NCI-H2081 (cell line): ENCODE data around the gene TRIM23.
"Not testable (repeated sequence)": the region's sequence is repeated elsewhere in the genome, so short reads cannot be mapped to it uniquely, and the experiment has no call there.

Experiments
- DNase-seq, 2 experiments: peaks; one replicate each; lab custom pipeline; 2025; lab: John Stamatoyannopoulos, UW

Gene TRIM23

DNA sequence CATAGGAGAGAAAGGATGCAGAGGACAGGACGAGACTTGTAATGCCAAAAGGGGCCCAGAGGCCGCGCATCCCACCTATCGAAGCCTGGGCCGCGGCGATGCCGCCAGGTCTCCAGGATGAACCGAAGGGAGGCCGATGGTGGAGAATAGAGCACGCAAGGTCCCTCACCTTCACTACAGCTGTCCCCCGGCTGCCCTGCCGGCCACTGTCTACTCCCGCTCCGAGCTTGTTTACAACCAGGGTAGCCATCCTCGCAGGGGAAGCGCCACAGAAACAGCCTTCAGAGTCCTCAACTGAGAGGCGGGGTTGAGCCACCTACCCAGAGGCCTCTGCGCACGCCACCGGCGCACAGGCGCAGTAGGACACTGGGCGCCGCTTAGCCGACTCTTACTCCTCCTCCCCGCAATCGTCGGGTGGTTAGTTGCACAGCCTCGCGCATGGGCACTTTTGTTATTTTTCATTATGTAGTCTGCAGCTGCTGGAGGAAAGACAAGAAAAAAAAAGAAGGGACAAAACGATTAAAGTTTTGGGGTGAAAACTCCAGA is at the start of gene TRIM23:
TSS of gene TRIM23 (minus strand) at position 309 of the 546 bp plus-strand sequence. CDS start at position 250, 59 bp downstream.
- DNase-seq: peak; percentile 82 to 89

DNA sequence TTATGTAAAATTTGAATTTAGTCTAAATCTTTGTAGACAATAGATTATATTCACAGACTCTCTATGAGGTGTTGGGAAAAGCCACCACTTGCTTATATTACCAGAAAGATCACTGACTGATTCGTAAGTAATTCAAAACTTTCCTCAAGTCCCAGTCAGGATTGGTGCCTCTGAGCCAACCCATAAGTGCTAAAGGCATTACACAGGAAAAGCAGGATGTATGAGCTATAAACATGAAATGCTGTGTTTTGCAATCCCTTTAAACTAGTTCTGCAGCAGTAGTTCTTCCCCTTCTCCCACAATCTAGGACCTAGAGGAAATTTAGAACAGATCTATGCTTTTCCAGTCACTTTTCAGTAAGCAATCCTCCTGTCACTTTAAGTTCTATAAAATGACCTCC is 48.7 kb upstream of the TRIM23 start:
- DNase-seq: no peak

DNA sequence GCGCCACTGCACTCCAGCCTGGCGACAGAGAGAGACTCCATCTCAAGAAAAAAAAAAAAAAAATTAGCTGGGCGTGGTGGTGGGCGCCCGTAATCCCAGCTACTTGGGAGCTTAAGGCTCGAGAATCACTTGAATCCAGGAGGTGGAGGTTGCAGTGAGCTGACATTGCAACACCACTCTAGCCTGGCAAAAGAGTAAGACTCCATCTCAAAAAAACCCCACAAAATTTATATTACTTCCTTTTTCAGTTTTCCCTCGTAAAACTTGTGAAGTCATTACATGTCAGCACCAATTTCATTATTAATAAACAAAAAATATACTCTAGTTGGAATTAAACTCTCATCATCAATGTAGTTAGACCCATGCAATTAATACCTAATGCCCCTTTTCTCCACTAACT is 44.6 kb upstream of the TRIM23 start:
- DNase-seq: no peak

DNA sequence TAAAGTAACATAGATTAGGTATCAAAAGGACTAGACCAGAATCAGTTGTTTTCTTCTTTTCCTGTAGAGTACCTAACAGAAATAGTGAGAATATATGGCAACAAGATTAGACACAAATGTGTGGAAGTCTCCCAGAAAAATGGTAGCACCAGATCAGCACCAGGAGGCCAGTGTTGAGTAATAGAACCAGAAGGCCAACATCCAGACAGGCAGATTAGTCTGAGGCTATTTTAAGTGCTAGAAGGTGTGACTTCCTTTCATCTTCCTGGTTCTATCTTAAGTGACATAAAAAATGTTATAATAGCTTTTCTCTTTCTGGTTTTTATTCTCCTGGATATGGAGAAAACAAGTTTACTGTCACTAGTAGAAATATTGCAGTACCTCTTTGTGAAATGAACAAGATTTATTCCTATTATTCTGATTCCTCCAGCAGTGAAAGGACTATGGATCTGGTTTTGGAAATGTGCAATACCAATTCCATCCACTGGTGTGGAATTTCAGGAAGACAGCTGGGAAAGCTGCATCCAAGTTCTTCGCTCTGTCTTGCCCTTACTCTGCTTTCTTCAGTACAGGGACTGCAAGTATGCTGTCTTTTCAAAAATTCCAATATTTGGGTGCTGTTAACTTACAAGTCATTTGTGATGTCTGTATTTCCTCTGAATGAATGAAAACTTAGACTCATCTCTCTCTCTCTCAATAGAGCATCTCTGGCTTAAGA is 39.8 kb upstream of the TRIM23 start:
- DNase-seq: no peak

DNA sequence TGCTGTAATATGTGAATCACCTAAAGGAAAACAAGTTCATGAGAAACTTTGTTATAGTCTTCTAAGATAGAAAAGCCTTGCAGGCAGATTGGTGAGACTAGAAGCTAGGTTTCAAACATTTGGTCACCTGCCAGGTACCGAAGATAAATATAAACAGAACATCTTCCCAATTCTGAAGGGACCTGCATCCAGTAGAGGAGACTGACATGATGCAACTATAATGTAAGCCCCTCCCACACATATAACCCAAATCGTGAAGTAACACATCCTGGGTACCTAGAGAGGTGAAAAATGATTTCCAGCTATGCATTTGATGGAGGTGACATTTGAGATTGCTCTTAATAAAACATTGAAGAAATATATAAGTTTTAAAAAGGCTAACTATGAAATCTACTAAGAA is 30.6 kb upstream of the TRIM23 start:
- no peak for DNase-seq

DNA sequence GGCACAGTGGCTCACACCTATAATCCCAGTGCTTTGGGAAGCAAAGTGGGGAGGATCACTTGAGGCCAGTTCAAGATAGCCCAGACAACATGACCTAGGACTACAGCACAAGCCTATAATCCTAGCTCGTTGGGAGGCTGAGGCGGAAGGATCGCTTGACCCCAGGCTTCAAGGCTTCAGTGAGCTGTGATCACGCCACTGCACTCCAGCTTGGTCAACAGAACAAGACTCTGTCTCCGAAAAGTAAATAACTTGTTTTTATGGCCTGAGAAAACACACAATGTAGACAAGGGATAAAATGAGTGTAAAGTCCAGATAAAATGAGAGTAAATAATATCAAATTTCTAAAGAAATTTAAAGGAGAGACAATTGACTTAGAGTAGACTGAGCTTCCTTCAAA is 27.0 kb upstream of the TRIM23 start:
- no peak for DNase-seq

DNA sequence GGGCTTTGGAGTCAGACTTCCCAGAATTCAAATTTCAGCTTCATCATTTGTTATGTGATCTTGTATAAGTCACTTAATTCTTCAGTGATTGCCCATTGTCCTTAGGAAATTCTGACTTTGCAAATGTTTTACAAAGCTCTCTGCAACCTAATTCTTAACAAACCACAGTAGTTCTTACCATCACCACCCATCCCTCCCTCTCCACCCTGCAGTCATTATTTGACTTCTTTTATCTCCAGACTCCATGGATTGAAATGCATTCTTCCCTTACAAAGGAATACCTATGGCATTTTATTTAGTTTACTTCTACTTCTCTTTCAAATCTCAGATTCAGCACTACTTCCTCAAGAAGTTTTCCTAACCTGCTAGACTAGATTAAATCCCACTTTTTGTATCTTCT is 23.8 kb upstream of the TRIM23 start:
- no peak for DNase-seq

DNA sequence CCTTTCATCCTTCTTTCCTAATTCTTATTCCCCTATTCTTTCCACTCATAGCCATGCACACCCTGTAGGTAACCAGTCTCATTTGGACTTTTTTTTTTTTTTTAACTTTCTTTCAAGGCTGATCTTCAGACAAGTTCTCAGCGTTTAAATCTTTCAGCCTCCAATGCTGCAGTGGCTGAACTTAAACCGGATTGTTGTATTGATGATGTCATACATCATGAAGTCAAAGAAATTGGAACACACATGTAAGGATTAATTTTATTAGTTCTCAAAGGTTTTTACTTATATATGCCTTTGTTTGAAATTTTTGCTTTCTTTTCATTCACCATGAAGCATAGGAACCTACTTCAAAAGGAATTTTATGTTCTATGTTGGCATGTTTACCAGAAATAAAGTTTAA is 22.8 kb upstream of the TRIM23 start:
- DNase-seq: no peak

DNA sequence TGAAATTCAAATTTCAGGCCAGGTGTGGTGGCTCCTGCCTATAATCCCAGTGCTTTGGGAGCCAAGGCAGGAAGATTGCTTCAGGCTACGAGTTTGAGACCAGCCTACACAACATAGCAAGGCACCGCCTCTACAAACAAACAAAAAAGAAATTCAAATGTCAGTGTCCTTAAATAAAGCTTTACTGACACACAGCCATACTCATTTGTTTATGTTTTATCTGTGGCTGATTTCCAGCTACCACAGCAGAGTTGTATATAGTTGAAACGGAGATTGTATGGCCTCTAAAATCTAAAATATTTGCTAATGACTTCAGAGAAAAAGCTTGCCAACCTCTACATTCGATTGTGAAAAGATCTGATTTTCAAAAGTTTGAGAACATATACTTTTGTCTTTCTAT is 16.1 kb upstream of the TRIM23 start:
- no peak for DNase-seq

DNA sequence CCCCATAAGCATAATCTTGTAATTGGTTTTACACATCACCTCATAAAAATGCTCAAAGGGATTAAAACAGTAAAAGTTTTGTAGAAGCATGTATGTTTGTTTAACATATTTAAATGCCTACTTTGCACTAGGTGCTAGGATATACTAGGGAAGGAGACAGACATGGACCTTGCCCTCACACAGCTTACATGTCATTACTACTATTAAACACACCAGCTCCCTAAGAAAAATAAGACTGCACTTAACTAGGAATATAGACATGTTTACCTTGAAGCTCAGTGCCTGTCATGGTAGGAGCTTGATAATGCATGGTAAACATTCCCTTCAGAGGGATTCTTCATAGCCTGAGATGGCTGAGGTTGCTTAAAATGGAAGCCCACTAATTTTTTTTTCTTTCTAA is 6.8 kb upstream of the TRIM23 start:
- no peak for DNase-seq

DNA sequence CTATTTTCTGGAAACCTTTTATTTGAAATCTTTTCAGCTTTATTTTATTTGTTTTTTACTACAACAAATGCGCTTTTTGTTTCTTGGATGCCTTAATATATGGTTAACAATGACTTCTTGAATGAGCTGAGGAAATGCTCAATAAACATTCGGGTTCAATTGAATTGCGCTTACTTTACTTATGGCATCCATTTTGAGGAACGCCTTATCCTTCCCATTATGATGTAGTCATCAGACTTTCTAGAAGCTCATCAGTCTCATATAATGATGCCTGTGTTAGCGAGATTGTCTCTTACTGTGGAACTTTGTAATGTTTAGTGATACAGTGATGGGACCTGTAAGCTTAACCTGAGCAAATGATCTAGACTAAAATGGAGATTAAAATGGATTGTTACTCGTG is 1.6 kb upstream of the TRIM23 start:
- no peak for DNase-seq

DNA sequence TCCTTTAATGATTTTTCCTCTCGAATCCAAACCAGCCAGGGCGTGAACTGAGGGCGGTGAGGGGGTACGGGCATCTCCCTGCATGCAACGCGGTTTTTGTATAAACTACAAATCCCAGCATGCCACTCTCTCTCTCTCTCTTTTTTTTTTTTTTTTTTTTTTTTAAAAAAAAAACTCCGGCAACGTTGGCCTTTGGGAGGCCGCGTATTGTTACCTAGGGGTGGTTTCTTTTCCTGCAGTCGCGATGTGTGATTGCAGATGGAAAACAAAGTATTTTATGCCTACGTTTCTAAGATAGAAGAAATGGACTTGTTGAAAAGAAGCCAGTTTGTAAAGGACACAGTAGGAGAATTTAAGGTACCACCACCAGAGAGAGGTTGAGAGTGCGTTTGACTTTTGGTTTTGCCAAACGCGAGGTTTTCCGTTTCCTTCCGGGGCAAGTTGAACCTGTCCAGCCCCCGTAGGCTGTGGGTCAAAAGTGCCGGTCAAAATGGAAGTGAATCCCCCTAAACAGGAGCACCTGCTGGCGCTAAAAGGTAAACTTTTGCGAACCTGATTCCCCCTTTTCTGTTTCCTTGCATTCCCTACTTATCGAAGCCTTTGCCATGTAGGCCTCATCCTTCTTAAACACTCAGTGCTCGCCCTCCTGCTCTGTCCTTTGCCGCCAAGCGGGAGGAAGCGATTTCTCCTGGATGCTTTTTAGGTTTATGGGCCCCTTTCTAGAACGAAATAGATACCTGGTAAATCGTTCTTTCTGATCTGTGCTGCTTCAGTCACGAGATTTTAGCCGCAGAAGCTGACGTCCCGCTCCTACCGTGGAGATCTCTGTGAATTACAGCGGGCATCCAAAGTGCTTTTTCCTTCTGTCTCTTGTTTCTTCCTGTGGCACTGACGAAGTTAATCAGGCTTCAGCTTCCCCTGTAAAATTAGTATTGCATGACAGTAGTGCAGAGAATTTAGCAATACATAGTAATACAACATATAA is 730 bp upstream of the TRIM23 start, which contains the start of the genes SHLD3 and TRAPPC13:
TSS of gene SHLD3 (plus strand) at position 457 of the 985 bp plus-strand sequence. CDS start 4,561 bp downstream, outside the sequence.
TSS of gene TRAPPC13 (plus strand) at position 457 of the 985 bp plus-strand sequence. CDS start at position 491, 34 bp downstream.
- peak; percentile 82 to 86 for DNase-seq

DNA sequence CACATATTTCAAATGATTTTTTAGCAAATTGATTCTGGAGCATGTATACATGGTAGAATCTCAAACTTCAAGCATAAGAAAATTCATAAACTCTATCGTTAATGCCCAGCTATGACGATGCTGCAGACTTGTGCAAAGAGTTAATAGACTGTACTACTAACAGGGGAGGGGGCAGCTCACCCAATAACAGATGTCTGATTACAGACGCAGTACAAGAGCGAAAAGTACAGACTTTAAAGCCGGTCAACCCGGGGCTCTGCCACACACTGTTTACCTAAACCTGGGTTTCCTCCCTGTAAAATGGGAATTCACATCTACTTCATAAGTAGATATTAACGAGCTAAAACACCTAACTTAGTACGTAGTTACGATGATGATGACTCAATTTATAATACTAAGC is 651 bp downstream of the TRIM23 start:
- peak in 1 of 2 experiments; percentile 0 for DNase-seq

DNA sequence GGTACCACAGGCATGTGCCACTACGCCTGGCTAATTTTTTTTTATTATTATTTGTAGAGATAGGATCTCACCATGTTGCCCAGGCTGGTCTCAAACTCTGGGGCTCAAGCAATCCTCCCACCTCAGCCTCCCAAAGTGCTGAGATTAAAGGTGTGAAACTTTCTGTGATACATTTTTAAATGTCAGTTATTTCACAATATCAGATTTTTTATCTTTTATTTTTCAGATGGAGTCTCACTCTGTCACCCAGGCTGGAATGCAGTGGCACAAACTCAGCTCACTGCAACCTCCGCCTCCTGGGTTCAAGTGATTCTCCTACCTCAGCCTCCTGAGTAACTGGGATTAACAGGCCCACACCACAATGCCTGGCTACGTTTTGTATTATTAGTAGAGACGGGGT is 2.2 kb downstream of the TRIM23 start:
- not testable (repeated sequence) for DNase-seq

DNA sequence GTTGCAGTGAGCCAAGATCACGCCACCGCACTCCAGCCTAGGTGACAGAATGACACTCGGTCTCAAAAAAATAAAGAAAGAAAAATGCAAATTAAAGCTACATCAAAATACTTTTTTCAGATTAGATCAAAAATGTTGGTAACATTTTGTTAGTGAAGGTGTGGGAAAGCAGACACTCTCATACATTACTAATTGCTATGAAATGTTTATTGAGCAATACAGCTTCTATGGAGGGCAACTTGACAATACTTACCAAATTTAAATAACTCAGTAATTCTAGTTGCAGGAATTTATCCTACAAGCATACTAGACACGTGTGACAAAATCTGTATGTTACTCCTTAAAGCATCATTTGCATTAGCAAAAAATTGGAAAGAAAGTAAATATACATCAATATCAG is 4.1 kb downstream of the TRIM23 start:
- DNase-seq: no peak

DNA sequence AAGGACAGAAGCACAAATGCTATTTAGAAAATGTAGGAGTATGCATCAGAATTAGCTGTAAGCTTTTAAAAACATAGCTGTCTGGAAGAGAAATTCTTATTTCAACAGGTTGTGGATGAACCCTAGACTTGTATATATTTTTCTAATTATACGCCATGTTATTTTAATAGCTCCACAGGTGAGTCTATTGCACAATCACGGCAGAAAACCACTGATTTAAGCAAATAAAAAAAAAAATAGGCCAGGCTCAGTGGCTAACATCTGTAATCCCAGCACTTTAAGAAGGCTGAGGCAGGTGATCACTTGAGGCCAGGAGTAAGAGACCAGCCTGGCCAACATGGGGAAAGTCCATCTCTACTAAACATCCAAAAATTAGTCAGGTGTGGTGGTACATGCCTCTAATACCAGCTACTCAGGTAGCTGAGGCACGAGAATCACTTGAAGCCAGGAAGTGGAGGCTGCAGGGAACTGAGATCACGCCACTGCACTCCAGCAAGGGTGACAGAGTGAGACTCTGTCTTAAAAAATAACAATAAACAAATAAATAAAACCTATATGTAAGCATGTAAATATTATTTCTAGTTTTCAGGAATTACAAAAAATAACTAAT is 11.7 kb downstream of the TRIM23 start:
- no peak for DNase-seq

DNA sequence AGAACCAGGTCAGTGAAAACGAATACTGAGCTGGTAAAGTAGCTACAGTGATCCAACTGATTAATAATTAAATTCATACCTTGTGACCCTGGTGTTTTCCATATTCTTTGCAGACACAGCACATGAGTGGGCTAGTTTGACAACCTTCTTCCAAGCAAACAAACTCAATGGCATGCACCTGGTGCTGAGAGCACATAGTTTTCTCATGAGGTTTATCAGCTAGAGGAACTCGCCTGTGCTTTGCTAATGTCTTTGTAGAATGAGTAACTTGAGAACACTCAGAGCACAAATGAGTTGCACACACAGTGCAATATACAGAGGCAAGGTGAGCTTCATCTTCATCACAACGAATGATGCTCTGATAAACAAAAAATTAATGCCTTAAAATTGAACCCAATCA is 12.6 kb downstream of the TRIM23 start:
- DNase-seq: peak in 1 of 2 experiments; percentile 31

DNA sequence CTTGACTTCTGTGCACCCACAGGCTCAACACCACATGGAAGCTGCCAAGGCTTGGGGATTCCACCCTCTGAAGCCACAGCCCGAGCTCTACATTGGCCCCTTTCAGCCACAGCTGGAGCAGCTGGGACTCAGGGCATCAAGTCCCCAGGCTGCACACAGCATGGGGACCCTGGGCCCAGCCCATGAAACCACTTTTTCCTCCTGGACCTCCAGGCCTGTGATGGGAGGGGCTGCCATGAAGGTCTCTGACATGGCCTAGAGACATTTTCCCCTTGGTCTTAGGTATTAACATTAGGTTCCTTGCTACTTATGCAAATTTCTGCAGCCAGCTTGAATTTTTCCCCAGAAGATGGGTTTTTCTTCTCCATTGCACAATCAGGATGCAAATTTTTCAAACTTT is 22.4 kb downstream of the TRIM23 start:
- not testable (repeated sequence) for DNase-seq

DNA sequence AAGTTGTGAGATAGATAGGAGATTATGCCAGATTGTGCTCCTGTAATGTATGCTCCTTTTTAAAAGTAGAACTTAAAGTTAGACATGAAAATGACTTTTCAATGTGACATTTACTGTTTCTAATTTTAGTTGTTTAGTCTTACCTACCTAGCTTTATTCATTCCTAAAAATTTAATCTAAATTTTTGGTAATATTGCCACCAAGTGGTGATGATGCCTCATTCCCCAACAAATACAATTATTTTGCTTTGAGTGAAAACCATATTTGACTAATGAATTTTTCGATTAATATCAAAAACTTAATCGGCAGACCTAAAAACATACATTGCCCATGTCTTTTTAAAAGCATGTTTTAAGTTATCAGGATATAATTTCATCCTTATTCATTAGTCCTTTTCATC is 35.4 kb downstream of the TRIM23 start:
- no peak for DNase-seq

DNA sequence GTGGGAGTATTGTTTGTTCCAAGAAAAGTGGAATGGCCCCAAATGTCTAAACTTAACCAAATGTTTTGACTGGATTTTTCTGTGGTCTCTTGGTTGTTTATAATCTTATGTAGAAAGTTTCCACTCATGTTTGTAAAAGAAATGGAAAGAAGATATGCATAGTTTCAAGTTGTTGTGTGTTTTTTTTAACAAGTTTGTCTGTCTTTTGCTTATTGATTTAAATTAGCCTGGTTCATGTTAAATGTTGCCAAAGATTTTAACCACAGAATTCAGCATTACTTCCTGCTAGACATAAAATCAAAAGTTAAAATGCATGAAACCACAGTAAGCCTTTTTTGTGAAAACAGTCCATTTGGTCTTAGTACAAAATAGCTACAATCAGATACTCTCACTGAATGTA is 47.0 kb downstream of the TRIM23 start:
- no peak for DNase-seq

DNA sequence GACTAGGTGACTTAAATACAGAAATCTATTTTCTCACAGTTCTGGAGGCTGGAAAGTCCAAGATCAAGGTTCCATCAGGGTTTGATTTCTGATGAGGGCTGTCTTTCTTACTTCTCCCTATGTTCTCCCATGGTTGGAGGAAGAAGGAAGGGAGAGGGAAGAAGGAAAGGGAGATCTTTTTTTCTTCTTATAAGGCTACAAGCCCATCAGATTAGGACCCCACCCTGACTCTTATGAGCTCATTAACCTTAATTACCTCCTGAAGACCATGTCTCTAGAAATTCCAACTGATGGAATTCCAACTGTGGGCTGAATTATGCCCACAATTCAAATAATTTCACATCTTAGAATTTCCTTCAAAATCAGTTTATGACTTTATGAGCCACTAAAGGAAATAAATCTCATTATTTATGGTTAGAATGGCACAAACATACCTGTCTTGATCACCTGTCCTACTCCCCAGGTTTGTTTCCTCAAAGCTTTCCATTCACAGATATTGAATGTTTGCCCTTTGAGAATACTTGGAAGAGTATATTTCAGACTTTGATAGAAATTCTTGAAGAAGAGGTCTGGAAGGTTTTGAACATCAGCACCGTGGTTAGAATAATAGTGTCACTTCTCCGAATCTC is 53.4 kb downstream of the TRIM23 start:
- DNase-seq: no peak

DNA sequence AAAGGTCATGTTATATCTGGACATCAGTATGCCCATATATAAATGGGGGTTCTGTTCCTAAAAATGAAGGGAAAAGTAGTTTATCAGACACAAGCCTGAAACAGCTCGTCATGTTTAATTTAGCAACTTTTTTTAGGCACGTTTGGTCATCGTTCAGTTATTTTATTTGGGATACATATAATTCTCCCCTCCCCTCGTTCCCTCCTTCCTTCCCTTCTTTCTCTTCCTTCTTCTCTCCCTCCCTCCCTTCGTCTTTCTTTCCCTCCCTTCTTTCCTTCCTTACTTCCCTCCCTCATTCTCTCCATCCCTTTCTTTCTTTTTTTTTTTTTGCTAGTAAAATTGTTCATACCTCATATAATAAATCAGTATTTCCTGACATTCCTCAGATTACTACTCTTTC is 57.6 kb downstream of the TRIM23 start:
- no peak for DNase-seq
